ENCODE measurements around the gene CSNK1A1L. TPM values are rescaled to one million over a fixed set of nuclear protein-coding genes. Genes with fewer than 3 reads are reported as not detected.
"Not testable (repeated sequence)": the region's sequence is repeated elsewhere in the genome, so short reads cannot be mapped to it uniquely, and the experiment has no call there.

Gene CSNK1A1L
- total and polyA plus RNA-seq, 8 donors = not detected

DNA sequence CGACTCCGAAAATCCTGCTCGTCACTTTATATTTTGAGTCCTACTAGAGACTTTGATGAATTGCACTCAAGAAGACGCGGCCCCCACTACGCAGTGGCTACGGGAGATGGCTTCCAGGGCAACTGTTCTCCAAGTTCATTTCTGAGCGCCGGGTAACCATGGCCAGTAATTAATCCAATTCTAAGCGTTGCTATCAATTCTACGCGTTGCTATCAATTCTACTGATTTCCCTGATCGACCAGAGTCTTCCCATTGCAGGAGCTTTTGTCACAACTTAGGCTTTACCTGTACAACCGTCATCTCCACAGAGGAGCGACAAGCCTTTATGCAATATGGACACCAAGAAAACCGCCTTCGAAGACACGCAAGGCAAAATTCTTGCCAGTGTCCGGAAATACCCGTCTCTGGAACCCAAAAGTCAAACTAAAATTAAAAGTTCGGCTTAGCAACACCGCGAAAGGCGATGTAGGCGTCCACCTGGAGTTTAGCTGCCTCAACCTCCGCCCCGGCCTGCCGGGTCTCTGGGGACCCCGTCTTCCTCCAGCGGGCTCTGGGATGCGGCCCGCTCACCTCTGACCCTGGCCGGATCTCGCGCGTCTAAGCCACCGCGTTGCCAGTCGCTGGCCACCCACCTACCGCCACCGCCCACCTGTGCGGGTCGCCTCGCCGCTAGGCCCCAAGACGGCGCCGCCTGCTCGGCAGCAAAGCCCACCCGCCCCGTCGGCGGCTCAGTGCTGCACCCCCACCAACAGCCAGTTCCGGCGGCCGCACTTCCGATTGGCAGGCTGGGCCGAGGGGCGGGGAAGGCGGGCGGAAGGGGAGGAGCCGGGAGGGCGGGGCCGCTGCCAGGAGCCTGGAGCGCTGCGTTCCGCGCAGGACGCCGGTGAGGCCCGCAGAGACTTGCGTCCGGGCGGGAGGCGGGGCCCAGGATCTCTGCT lies 46.3 kb downstream of the CSNK1A1L start, which contains the start of gene SUPT20H:
TSS of gene SUPT20H (minus strand) at position 779 of the 938 bp plus-strand sequence. CDS start 8,198 bp downstream, outside the sequence.
- peak within 1 kb of the TSS; percentile 86 to 94 (median 87) for H3K4me3 ChIP-seq
- intact Hi-C loops (cut with DNase I; ENCODE audit: low total_unique reads) = no loop called here

DNA sequence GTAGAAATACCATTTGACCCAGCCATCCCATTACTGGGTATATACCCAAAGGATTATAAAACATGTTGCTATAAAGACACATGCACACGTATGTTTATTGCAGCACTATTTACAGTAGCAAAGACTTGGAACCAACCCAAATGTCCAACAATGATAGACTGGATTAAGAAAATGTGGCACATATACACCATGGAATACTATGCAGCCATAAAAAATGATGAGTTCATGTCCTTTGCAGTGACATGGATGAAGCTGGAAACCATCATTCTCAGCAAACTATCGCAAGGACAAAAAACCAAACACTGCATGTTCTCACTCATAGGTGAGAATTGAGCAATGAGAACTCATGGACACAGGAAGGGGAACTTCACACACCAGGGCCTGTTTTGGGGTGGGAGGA lies 49.2 kb downstream of the CSNK1A1L start:
- H3K36me3 ChIP-seq; H3K4me3 ChIP-seq; H3K9me3 ChIP-seq; DNase-seq; intact Hi-C loops (cut with DNase I; ENCODE audit: low total_unique reads); H3K27ac ChIP-seq; H3K27me3 ChIP-seq: not testable (repeated sequence)
- 87 to 97% (median 94%) methylated on average over 2 of the region's 2 CpGs for WGBS, 5 donors
- H3K4me1 ChIP-seq = peaks cover 7 to 45% (median 25%) of the 10 kb centered on the region in 4 donors

More for the DNA sequence above, 46.3 kb downstream of the CSNK1A1L start, which contains the start of gene SUPT20H:
- DNase-seq = peak; percentile 95 to 98
- TF ChIP-seq CTCF (IDR thresholded peaks at IDR 0.05) (no peak), POLR2A (IDR thresholded peaks at IDR 0.05) (peak in 2 of 4 donors; percentile 47 to 67), POLR2AphosphoS5 (IDR thresholded peaks at IDR 0.05) (peak; percentile 87 to 98 (median 94)), EP300 (IDR thresholded peaks at IDR 0.05) (peak; percentile 28)
- Histone ChIP-seq H3K27me3 (no peaks in the 10 kb centered on the region), H3K4me1 (peaks cover 7 to 33% (median 21%) of the 10 kb centered on the region in 4 donors), H3K36me3 (peaks cover 0 to 4% (median 0%) of the 10 kb centered on the region in 4 donors), H3K9me3 (no peaks in the 10 kb centered on the region), H3K27ac (peak within 1 kb of the TSS; percentile 90 to 96 (median 95))
- 0 to 2% (median 1%) methylated on average over 41 to 75 of the region's 75 CpGs for WGBS, 5 donors

Other genes with a start within 250 kb of the CSNK1A1L start
- gene SMAD9, start 185.4 kb downstream of the CSNK1A1L start, total RNA-seq = 10 to 100 TPM in 4 of 5 donors, 1 to 10 TPM in 1; 4.7 to 21.5 (median 11.6) TPM
- gene SMAD9, start 185.4 kb downstream of the CSNK1A1L start, polyA plus RNA-seq = 1 to 10 TPM; 1.6 to 5.0 (median 4.2) TPM
- 10 to 100 TPM in 3 of 5 donors, 1 to 10 TPM in 2; 1.2 to 61.1 (median 13.6) TPM for gene ALG5, start 106.3 kb downstream of the CSNK1A1L start, total RNA-seq
- gene ALG5, start 106.3 kb downstream of the CSNK1A1L start, polyA plus RNA-seq = 10 to 100 TPM; 35.5 to 43.2 (median 37.5) TPM
- 10 to 100 TPM; 15.6 to 42.8 (median 21.7) TPM for gene EXOSC8, start 104.9 kb downstream of the CSNK1A1L start, total RNA-seq
- gene EXOSC8, start 104.9 kb downstream of the CSNK1A1L start, polyA plus RNA-seq = 10 to 100 TPM; 28.8 to 45.1 (median 39.1) TPM
- gene SUPT20H, start 46.0 kb downstream of the CSNK1A1L start, total RNA-seq = 100 to 1,000 TPM in 2 of 5 donors, 10 to 100 TPM in 3; 36.4 to 152 (median 93.4) TPM
- 10 to 100 TPM; 16.9 to 22.5 (median 17.1) TPM for gene SUPT20H, start 46.0 kb downstream of the CSNK1A1L start, polyA plus RNA-seq